HG03280 (cell line): ENCODE results near the gene PARVA.
"Not testable (repeated sequence)": the region's sequence is repeated elsewhere in the genome, so short reads cannot be mapped to it uniquely, and the experiment has no call there.

Experiments
- ATAC-seq: cut with Tn5 transposase; IDR thresholded peaks from one replicate; pipeline ENCODE4 v1.9.1; 2021; ENCODE audit warnings: mild to moderate bottlenecking, moderate library complexity; ENCODE audit not compliant: unreplicated experiment

The PARVA gene, protein sequence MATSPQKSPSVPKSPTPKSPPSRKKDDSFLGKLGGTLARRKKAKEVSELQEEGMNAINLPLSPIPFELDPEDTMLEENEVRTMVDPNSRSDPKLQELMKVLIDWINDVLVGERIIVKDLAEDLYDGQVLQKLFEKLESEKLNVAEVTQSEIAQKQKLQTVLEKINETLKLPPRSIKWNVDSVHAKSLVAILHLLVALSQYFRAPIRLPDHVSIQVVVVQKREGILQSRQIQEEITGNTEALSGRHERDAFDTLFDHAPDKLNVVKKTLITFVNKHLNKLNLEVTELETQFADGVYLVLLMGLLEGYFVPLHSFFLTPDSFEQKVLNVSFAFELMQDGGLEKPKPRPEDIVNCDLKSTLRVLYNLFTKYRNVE

DNA sequence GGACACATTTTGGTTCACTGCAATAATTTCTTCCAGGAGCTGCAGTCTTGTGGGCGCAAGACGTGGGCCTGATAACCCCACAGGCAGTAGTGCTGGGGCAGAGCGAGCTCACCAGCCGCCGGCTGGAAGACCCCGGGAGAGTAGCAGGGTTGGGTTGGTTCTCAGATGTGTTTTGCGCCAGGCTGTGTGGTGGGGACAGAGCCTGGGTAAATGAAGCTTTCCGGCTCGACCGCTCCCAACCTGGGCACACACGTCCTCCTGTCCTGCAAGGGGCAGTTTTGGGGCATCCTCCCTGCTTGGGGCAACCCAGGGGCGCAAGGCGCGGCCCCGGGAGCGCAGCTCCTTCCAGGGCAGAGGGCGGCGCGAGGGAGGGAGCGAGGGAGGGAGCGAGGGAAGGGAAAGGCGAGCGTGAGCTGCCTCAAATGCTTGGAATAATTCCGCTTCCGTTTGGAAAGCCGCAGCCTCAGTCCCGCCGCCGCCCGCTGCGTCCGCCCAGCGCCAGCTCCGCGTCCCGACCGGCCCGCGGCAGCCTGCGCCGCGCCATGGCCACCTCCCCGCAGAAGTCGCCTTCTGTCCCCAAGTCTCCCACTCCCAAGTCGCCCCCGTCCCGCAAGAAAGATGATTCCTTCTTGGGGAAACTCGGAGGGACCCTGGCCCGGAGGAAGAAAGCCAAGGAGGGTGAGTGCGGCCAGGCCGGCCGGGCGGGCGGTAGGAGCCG lies at the start of gene PARVA:
TSS of gene PARVA (plus strand) at position 466 of the 718 bp plus-strand sequence. CDS start at position 543, 77 bp downstream.
- no peak for ATAC-seq

DNA sequence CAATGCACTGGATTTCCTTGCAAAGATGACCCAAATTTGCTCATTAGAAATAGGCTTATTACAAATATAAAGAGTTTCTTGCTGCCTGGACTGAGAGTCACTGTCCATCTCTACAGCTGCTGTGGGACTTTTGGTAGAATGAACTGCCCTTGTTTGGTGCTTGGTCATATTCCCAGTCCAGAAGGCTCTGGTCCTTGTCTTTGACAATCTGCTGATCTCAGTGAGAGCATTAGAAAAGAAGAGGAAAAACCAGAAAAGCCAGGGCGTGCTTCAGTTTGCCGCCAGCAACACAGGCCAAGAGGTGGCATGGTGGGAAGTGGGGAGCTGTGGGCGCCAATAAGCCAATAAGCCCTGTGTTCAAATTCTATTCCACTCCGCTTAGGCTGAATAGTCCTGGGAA lies 48.2 kb upstream of the PARVA start:
- ATAC-seq, result no peak

DNA sequence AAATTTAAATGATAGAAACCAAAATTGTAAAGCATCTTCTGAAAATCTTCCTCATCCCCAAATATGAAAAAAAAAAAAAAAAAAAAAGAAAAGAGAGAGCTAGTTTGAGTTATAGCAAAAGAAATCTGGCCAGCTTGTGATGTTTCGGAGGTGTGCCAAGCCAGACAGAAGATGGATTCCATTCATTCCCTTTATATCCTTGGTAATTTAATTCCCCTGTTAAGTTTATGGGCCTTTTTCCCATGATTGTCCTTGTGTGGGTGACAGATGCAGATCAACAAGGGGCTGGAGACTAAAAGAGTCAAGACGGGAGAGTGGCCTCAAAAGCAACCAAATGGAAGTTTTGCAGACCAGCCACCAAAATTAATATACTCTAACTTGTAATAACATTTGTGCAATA lies 47.6 kb upstream of the PARVA start:
- ATAC-seq, result no peak

DNA sequence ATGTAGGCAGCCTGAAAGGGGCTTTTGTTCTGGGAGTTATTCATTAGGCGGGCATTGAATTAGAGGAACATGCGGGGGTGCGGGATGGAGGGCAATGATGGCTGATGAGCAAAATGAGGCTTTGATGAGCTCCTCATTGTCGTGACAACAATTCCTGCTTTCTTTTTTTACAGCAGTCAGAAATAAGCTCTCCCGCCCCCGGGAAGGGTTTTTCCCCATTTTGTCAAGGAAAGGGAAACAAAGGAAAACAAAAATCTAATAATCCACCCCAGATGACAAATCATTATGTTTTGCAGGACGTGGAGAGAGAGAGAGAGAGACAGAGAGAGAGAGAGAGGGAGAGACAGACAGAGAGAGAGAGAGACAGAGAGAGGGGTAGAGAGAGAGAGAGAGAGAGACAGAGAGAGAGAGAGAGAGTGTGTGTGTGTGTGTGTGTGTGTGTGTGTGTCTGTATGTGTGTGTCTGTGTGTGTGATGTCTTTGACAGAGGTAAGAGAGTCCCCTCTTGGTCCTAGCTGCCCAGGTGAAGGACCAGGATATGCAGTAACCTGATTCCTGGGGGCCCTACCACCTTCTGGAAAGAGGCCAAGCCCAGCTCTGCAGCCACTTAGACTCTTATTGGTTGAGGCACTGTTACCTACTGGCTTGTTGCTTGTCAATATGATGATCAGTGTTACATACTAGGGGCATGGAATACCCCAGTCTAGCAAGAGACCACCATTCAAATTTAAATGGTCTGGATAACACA lies 46.7 kb upstream of the PARVA start:
- no peak for ATAC-seq

DNA sequence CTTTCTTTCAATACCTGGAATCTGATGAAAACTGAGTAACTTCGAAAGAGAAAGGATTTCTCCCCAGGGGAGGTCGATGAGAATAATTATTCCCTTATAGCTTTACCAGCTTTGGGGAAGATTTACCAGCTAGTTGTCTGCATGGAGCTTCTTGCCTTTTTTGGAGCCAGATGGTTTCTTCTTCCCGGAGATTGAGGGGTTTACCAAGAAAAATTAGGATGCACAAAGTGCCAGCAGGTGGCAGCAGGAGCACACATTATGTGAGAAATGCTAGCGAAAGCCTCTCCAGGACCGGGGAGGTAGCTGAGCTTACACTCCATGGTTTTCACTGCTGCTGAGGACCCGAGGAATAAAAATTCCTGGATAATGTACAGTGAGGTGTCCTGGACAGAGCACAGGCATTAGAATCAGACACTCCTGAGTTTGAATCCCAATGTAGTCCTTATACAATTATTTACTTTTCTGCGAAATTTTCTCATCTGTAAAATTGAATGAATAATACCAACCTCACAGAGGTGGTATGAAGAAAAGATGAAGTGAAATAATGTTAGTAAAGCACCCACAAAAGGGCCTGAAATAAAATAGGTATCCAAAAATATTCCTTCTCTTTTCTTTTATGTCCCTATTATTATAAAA lies 46.0 kb upstream of the PARVA start:
- ATAC-seq, result no peak

DNA sequence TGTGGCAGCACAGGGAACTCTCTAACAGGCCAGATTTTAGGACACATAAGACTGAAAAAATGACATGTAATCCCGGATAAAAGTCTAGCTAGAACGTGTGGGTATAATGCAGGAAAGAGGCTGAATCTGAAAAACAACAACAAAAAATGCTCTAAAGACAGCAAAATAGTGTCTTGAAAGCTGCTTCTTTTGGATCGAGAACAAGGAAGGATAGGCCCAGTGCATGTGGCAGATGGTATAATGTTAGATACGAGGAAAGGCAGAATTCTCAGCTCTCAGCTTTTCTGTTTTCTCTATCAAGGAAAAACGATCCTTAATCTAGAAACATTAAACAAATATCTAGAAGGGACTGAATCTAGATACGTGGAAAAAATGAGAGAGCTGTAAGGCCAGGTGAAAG lies 33.8 kb upstream of the PARVA start:
- ATAC-seq, result no peak

DNA sequence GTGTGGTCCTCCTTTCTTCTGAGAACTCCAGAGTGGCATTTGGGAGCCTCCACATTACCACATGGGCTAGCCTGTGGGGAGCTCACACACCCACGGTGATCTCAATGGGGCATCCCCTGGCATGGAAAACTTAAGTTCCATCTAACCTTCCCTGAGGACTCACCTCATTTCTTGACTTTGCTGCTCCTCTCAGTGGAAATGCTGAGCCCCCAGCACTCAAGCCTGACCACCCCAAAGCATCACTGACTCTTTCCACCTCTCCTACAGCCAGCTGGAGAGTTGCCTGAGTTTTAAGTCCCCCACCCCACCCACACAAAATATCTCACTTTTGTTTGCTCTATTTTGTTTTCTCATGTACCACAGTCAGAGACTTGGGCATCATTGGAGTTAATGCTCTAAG lies 23.8 kb upstream of the PARVA start:
- ATAC-seq, result no peak

DNA sequence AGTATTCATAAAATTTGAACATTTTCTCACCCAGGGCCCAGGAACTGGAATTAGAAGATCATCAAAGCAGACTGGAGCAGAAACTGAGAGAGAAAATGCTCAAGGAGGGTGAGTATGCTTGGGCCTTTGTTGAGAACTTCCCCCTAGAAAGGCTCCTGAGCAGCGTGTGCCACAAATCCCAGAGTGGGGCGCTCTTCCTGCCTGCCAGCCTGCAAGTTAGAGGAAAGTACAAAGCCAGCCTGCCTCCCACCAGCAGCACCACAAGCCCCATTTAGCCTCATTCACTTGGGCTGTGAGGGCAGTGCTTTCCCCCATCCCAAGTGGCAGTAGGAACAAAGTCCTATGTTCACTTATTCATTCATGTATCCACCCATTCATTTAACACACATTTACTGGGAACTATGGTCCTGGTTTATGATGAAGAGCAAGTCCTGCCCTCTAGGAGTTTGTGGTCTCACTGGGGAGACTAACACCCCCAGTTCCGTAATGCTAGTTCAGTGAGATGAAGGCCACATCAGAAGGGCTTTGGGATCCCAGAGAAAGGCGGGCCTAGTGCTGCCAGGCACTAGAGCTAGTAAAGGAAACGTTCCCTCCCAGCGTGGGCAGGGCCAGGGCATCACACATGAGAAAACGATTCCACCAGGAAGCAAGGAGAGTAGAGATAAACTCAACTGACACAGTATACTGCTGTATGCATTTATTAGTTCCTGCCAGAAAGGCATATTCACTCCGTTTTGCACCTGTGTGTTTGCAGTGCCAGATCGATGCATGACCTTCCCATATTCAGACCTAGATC lies 22.4 kb upstream of the PARVA start:
- ATAC-seq, result no peak

DNA sequence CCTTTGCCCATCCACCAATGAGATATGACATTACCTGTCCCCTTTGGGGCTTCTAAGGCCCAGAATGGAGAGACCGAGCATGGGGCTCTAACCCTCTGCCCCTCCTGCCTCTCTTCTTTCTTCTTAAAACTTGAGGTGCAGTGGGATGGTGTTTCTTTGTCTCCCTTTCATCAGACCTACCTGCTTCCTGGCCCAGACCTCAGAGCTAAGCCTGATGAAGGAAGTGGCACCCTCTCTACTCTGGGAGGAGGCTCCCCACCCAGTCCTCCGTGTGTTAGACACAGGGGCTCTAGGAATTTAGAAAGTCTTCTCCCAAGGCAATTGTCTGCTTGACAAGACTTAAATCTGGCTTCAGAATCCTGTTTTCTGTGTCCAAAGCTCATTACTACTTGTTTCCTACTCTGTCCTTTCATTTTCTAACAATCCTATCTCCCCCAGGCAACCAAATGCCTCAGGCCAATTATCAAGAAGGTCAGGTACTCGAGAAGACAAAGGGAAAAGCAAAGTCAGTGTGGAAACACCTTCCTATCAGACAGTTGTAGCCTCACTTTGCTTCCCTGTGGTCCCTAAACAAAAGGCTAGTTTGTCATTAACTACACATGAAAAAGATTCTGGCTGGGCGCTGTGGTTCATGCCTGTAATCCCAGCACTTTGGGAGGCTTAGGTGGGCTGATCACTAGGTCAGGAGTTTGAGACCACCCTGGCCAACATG lies 20.3 kb upstream of the PARVA start:
- ATAC-seq, result no peak

DNA sequence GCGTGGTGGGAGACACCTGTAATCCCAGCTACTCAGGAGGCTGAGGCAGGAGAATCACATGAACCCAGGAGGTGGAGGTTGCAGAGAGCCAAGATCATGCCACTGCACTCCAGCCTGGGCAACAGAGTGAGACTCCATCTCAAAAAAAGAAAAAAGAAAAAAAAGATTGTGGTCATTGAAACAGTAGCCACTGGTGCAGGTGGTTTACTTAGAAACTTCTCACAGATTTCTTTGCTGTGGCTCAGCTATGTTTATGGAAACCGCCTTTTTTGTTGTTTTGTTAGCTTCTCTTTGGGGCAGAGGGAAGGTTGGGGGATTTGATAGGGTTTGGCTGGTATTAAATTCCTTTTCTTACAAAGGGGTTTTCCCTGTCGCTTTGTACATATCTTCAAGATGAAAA lies 19.7 kb upstream of the PARVA start:
- ATAC-seq, result not testable (repeated sequence)

DNA sequence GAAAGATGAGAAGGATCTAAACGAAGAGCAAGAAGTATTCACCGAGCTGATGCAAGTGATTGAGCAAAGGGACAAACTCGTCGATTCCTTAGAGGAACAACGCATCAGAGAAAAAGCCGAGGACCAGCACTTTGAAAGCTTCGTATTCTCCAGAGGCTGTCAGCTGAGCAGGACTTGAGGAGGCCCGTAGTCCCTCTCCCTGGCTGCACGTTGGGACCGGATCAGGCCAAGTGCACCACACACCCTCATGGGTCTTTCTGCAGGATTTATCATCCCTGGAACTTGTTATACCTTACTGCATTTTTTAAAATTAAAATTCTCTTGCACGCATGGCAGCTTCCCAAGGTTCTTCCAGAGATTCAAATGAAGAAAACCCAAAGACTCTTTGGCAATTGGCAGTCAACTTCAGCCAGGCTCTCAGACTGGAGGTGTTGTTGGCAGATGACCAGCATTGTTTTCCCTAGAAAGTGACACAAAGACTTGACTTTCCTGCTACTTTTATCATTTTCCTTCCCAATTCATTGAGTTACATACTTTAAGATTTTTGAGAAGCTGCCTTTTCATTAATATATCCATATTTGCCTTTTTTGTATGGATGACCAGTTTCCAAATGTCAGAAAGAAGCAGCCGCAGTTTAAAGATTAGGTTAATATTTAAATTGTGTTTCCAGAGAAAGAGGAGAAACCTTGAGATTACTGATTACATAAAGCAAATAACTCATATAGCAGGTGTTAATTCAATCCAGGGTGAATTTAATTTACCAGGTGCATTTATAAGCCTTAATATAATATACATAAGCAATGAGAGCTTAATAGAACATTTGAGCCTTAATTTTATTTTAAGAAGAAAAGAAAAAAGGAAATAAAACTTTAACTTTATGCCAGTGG lies 18.8 kb upstream of the PARVA start:
- no peak for ATAC-seq

DNA sequence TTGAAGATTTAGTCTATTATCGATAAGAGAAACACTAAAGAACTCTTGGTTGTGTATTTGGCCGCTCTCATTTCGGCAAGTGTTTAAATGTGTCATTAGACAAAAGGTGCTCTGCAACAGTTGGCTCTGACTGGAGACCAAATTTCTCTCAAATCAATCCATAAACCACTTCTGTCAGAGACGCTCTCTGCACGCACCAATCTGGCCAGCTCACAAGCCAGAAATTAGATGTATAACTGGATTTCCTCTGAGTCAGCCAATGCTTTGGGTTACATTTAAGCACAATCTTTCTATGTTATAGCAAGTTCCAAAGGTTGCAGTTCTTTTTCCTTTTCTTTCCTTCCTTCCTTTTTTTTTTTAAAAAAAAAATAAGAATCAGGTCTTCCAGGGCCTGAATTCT lies 17.6 kb upstream of the PARVA start:
- ATAC-seq, result no peak

DNA sequence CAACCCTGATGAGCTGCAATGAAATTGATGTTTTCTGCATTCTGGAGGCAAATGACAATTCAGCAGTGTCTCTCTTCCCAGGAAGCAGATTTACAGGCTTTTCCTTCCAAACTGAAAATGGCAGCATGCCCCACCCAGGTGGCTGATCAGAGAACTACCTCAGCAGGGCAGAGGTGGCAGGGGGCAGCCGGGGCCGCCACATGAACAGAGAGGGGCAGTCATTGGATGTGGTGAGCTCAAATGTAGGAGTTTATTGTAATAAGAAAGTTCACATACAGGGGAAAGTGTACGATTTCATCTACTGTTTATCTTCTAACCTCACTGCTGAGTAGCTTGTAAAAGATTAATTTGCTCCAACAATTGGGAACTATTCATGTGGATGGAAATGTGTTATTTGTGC lies 15.7 kb upstream of the PARVA start:
- ATAC-seq, result no peak

DNA sequence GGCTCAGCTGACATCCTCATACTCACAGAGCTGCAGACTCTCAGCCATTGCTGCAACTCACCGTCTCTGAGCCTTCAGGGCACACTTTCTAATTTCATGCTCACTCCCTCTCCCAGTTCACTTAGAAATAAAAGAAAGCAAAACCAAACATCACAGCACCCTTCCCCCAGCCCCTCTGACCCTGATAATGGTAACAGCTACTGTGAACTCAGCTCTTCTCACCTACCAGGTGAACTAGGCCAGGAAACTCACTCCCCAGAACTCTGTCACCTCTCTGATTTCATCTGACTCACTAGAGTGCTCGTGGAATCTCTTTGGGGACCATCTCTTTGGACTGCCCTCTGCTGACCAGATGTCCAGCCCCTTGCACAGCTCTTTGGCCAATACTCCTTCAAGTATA lies 14.5 kb upstream of the PARVA start:
- no peak for ATAC-seq

DNA sequence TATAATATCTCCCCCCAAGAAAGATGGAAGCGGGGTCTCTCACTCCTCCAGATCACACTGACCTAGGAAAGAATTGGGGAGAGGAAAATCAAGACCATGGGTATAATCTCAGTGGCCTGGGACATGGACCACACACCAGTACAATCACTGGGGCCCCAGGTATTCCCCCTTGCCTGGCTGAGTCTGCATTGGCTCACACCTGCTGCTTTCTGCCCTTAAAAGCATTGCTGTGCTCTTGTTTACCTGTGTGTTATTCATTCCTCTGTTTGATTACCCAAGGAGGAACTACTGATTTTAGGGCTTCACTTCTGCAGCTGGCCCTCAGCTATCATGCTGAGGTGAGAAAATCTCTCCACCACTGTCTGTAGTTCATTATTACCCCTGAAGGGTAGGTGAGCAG lies 14.0 kb upstream of the PARVA start:
- ATAC-seq, result no peak

DNA sequence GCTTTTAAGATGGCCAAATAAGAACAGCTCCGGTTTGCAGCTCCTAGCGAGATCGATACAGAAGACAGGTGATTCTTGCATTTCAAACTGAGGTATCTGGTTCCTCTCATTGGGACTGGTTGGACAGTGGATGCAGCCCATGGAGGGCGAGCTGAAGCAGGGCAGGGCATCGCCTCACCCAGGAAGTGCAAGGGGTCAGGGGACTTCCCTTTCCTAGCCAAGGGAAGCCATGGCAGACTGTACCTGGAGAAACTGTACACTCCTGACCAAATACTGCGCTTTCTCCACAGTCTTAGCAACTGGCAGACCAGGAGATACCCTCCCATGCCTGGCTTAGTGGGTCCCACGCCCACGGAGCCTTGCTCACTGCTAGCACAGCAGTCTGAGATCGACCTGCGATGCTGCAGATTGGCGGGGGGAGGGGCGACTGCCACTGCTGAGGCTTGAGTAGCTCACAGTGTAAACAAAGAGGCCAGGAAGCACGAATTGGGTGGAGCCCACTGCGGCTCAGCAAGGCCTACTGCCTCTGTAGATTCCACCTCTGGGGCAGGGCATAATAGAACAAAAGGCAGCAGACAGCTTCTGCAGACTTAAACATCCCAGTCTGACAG lies 11.3 kb upstream of the PARVA start:
- not testable (repeated sequence) for ATAC-seq

DNA sequence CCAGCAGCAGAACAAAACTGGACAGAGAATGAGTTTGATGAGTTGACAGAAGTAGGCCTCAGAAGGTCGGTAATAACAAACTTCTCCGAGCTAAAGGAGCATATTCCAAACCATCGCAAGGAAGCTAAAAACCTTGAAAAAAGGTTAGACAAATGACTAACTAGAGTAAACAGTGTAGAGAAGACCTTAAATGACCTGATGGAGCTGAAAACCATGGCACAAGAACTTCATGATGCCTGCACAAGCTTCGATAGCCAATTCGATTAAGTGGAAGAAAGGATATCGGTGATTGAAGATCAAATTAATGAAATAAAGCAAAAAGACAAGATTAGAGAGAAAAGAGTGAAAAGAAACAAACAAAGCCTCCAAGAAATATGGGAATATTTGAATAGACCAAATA lies 10.3 kb upstream of the PARVA start:
- ATAC-seq, result not testable (repeated sequence)

DNA sequence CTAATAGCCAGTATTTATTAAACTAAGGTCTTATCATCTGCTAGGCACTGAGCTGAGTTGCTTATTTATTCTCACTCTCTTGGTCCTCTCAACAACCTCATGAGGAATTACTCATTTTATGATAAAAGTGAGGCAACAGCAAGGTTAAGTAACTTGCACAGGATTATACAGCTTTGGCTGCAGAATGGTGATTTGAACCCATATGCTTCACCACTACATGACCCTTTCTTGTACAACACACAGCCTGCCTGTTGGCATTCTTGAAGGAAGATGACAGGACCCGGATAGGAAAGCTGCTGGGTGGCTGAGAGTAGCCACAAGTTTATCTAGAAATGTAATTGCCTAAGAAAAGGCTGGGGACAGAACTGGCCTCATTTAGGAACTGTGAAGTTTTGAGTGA lies 5.3 kb upstream of the PARVA start:
- no peak for ATAC-seq
